Measurements from ENCODE around the gene B3GAT1. TPM values are rescaled to one million over a fixed set of nuclear protein-coding genes. Genes with fewer than 3 reads are reported as not detected.

Gene B3GAT1
- total RNA-seq, 4 donors from 2014 or later: 0.13 to 0.58 (median 0.44) TPM; not detected in 1

GRCh38 chr11:134341805-134342571 is 70.1 kb downstream of the B3GAT1 start:
- WGBS, 2 donors: 92 to 95% methylated on average over 39 to 52 of the region's 68 CpGs
- no peak for TF ChIP-seq POLR2A (IDR thresholded peaks at IDR 0.05)
- TF ChIP-seq, protein P1, sequence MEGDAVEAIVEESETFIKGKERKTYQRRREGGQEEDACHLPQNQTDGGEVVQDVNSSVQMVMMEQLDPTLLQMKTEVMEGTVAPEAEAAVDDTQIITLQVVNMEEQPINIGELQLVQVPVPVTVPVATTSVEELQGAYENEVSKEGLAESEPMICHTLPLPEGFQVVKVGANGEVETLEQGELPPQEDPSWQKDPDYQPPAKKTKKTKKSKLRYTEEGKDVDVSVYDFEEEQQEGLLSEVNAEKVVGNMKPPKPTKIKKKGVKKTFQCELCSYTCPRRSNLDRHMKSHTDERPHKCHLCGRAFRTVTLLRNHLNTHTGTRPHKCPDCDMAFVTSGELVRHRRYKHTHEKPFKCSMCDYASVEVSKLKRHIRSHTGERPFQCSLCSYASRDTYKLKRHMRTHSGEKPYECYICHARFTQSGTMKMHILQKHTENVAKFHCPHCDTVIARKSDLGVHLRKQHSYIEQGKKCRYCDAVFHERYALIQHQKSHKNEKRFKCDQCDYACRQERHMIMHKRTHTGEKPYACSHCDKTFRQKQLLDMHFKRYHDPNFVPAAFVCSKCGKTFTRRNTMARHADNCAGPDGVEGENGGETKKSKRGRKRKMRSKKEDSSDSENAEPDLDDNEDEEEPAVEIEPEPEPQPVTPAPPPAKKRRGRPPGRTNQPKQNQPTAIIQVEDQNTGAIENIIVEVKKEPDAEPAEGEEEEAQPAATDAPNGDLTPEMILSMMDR (IDR thresholded peaks at IDR 0.05): no peak
- intact Hi-C loops (cut with DNase I; ENCODE audit: low total_unique reads): no loop called here
- H3K4me3 ChIP-seq (ENCODE audit: low read depth, poor library complexity, severe bottlenecking): no peak overlapping the region
- DNase-seq (ENCODE audit: low spot score in 2 of 2): peak in 1 of 2 donors; percentile 52

DNA sequence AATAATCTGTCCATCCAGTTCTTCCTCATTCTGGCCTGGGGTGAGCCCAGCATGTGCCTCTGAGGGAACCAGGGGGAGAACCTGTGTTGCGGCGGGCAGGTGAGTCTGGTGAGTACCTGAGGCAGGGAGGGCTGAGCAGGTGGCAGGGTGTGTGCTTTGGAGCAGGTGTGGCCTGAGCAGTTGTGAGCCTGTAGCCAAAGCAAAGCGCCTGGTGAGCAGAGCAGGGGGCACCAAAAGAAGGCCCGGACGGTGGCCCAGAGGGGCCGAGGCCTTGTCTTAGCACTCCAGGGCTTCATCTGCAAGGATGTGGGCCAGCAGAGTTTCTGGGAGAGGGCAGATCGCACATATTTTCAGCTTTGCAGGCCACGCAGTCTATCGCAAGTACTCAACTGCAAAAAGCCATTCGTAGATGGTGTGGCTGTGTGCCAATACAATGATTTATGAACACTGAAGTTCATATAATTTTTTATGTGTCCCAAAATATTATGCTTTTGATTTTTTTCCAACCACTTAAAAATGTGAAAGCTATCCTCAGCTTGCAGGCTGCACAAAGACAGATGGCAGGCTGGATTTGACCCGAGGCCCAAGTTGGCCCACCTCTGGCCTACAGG is 71.6 kb downstream of the B3GAT1 start:
- WGBS, 2 donors: 81 to 84% methylated on average over 11 of the region's 11 CpGs
- peak in 1 of 2 donors; percentile 58 for DNase-seq (ENCODE audit: low spot score in 2 of 2)
- no peak overlapping the region for H3K4me3 ChIP-seq (ENCODE audit: low read depth, poor library complexity, severe bottlenecking)
- TF ChIP-seq, protein P1 (IDR thresholded peaks at IDR 0.05): no peak
- no peak for TF ChIP-seq POLR2A (IDR thresholded peaks at IDR 0.05)
- intact Hi-C loops (cut with DNase I; ENCODE audit: low total_unique reads): no loop called here

GRCh38 chr11:134339756-134340155 is 72.3 kb downstream of the B3GAT1 start:
- 47 to 54% methylated on average over 4 of the region's 4 CpGs for WGBS, 2 donors
- TF ChIP-seq POLR2A (IDR thresholded peaks at IDR 0.05): no peak
- TF ChIP-seq, protein P1 (IDR thresholded peaks at IDR 0.05): no peak
- peak in 1 of 2 donors; percentile 66 for DNase-seq (ENCODE audit: low spot score in 2 of 2)
- no peak overlapping the region for H3K4me3 ChIP-seq (ENCODE audit: low read depth, poor library complexity, severe bottlenecking)
- intact Hi-C loops (cut with DNase I; ENCODE audit: low total_unique reads): no loop called here

DNA sequence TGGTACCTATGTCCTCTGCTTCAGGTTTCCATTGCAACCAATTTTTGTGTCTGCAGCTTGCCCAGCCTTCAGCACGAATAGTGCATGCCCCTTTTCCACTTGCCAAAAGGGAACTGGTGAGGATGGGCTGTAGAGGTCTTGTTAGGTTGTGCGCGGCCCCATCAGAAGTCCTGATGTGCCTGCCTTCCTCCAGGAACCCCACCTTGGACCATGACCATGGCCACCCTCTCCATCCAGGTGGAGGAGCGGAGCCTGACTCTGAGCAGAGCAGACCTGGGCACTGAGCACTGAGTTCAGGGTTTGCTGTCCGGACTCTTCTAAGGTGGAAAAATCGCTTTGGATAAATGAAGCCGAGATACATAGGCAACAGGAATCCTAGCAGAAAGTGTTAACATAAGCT is 73.4 kb downstream of the B3GAT1 start:
- peak in 1 of 2 donors; percentile 61 for DNase-seq (ENCODE audit: low spot score in 2 of 2)
- intact Hi-C loops (cut with DNase I; ENCODE audit: low total_unique reads): no loop called here
- 90 to 91% methylated on average over 7 of the region's 7 CpGs for WGBS, 2 donors
- TF ChIP-seq, protein P1 (IDR thresholded peaks at IDR 0.05): no peak
- no peak for TF ChIP-seq POLR2A (IDR thresholded peaks at IDR 0.05)
- no peak overlapping the region for H3K4me3 ChIP-seq (ENCODE audit: low read depth, poor library complexity, severe bottlenecking)

GRCh38 chr11:134338068-134338467 is 74.0 kb downstream of the B3GAT1 start:
- no peak overlapping the region for H3K4me3 ChIP-seq (ENCODE audit: low read depth, poor library complexity, severe bottlenecking)
- peak in 1 of 2 donors; percentile 75 for DNase-seq (ENCODE audit: low spot score in 2 of 2)
- WGBS, 2 donors: 88 to 93% methylated on average over 15 of the region's 15 CpGs
- TF ChIP-seq, protein P1 (IDR thresholded peaks at IDR 0.05): no peak
- TF ChIP-seq POLR2A (IDR thresholded peaks at IDR 0.05): no peak
- intact Hi-C loops (cut with DNase I; ENCODE audit: low total_unique reads): no loop called here

All from lower leg skin (tissue), 4 donors.